NB4 (cell line): ENCODE measurements around the gene MEF2C.

Experiments
- DNase-seq: peaks from one replicate; pipeline ENCODE4 v3.0.0; 2010; ENCODE audit warnings: low read depth
- H3K4me3 ChIP-seq: one replicate; pipeline ENCODE4 v1.5.1; 2011; ENCODE audit warnings: mild to moderate bottlenecking, low read depth, low read length, moderate library complexity
- CTCF ChIP-seq: IDR thresholded peaks from one replicate; pipeline ENCODE4 v1.5.1; 2012; ENCODE audit warnings: low read depth, low read length
- MAX ChIP-seq: IDR thresholded peaks from 2 replicates; pipeline ENCODE4 v1.6.1; 2011; ENCODE audit warnings: low read depth, low read length
- MYC ChIP-seq: IDR thresholded peaks from 2 replicates; pipeline ENCODE4 v1.6.1; 2011; ENCODE audit warnings: low read depth, low read length
- POLR2A ChIP-seq: IDR thresholded peaks from 2 replicates; pipeline ENCODE4 v1.6.1; 2011; ENCODE audit warnings: mild to moderate bottlenecking; ENCODE audit not compliant: insufficient read length; ENCODE audit errors: extremely low read depth

Gene MEF2C

GRCh38 chr5:88872971-88873370, 10.0 kb downstream of the MEF2C start:
- TF ChIP-seq CTCF (no peak), POLR2A (no peak), MYC (no peak), MAX (no peak)
- no peak overlapping the region for H3K4me3 ChIP-seq
- no peak for DNase-seq

- no peak overlapping the region for H3K4me3 ChIP-seq
- DNase-seq: no peak
- TF ChIP-seq POLR2A: no peak
- TF ChIP-seq MYC: no peak
- no peak for TF ChIP-seq CTCF
Measured at GRCh38 chr5:88870285-88870684, 12.7 kb downstream of the MEF2C start.

GRCh38 chr5:88868468-88869068, 14.4 kb downstream of the MEF2C start:
- no peak overlapping the region for H3K4me3 ChIP-seq
- no peak for TF ChIP-seq POLR2A
- TF ChIP-seq CTCF: no peak
- TF ChIP-seq MAX: no peak
- no peak for TF ChIP-seq MYC
- no peak for DNase-seq

GRCh38 chr5:88867638-88868037, 15.3 kb downstream of the MEF2C start:
- TF ChIP-seq MAX (no peak), POLR2A (no peak), MYC (no peak), CTCF (no peak)
- H3K4me3 ChIP-seq: no peak overlapping the region
- DNase-seq: no peak

GRCh38 chr5:88863523-88863922, 19.5 kb downstream of the MEF2C start:
- no peak overlapping the region for H3K4me3 ChIP-seq
- TF ChIP-seq CTCF: no peak
- no peak for TF ChIP-seq MYC
- no peak for TF ChIP-seq MAX
- TF ChIP-seq POLR2A: no peak
- no peak for DNase-seq

GRCh38 chr5:88862547-88863175, 20.3 kb downstream of the MEF2C start:
- no peak for DNase-seq
- TF ChIP-seq MAX (no peak), POLR2A (no peak), MYC (no peak), CTCF (no peak)
- no peak overlapping the region for H3K4me3 ChIP-seq
